Kidney capillary endothelial cell (primary cell): ENCODE measurements around the gene ZNF391.
"Not testable (repeated sequence)": the region's sequence is repeated elsewhere in the genome, so short reads cannot be mapped to it uniquely, and the experiment has no call there.

Source experiments
- DNase-seq: peaks from one replicate; pipeline ENCODE4 v3.0.0-alpha.2; 2018; ENCODE audit warnings: low spot score

The ZNF391 gene

DNA sequence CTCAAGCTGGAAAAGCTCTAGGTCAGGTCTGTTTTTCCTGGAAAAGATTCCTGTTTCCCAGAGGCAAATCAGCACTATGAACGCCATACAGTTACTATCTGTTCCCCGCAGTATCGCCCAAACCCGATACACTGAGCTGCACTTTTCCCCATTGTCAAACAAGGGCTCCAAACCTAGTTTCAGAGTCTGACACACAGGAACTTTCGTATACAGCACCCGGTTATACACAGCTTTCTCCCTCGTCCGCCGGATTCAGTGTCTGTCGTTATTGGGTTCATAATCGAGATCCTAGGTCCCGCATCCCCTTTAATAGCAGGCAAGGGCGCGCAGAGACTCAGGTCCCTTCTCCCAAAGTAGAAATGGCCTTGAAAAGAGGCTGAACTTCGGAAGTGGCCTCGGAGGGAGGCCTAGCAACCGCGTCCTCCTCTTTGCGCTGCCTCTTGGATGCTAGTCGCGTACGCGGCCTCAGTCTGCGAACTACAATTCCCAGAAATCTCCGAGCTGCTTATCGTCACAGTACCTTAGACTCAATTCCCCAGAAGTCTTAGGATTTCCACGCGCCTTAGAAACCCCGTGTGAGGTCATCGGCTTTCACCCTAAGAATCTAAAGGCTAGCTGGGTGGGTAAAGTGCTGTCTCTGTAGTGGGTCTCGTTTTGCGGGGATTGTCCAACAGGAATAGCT lies 34.2 kb downstream of the ZNF391 start:
- DNase-seq: no peak

DNA sequence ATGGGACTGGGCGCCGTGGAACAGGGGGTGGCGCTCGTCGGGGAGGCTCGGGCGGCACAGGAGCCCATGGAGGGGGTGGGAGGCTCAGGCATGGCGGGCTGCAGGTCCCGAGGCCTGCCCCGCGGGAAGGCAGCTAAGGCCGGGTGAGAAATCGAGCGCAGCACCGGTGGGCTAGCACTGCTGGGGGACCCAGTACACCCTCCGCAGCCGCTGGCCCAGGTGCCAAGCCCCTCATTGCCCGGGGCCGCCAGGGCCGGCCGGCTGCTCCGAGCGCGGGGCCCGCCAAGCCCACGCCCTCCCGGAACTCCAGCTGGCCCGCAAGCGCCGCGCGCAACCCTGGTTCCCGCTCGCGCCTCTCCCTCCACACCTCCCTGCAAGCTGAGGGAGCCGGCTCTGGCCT lies 36.3 kb downstream of the ZNF391 start:
- DNase-seq: not testable (repeated sequence)

DNA sequence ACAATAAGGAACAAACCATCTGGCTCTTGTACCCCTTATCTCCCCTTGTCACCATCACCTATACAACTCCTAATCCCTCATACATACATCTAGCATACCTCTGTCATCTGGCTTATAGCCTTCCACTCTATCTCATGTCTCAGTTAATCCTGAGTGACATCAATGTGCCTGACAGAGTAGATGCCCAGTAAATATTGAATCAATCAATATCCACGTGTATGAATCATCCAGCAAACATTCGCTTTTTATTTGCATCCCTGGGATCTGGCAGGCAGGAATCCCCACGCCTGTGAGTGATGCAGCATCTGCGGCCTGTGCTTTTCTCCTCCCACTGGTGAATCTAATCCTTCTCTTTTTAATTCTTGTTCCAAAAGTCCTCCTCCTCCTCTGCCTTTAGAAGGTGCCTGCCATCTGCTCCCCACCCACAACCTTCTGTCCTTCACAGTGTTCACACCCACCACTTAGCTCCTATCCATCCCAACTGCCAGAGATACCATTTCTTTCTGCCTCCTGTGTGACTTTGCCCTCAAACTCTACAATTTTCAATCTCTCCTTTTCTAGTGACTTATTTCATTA lies 37.6 kb downstream of the ZNF391 start:
- DNase-seq: no peak

DNA sequence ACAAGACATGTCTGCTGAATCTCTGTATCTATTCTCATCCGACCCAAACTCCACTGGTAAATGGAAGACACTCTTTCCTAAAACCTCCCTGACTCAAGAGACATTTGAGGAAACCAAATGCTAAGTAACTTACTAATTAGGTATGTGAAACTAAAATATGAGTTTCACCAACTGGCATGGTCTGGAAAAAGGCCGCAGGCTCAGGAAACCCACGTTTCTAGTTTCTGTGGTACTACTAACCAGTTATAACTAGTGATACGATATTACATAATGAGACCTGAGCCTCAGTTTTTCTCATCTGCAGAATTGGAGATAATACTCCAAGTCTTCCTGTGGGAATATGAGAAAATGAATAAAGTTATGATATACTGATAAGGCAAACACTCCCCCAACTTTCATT lies 39.9 kb downstream of the ZNF391 start:
- DNase-seq: no peak

DNA sequence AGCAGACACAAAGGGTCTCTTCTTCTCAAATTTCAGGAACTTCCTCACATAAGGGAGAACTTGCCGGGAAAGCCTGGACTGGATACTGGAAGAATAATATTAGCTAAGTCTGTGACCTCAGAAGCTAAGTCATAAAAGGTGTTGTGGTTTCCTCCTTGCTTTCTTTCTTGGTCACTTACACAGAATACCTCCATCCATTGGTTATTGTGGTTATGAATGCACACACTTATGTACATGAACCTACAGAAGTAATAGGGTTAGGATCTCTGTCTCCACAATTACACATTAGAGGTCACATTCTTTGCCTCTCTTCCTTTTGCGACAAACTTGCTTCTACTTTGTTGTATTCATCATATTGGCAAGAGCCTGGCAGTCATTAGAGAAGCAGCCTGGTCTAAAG lies 40.4 kb downstream of the ZNF391 start:
- DNase-seq: no peak

DNA sequence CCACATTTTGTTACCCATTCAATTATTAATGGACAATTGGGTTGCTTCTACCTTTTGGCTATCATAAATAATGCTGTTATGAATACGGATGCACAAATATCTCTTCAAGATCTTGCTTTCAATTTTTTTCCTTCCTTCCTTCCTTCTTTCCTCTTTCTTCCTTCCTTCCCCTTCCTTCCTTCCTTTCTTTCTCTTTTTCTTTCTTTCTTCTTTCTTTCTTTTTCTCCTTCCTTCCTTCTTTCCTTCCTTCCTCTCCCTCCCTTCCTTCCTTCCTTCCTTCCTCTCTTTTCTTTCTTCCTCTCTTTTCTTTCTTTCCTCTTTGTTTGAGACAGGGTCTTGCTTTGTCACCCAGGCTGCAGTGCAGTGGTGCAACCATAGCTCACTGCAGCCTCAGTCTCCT lies 45.2 kb downstream of the ZNF391 start:
- DNase-seq: no peak

DNA sequence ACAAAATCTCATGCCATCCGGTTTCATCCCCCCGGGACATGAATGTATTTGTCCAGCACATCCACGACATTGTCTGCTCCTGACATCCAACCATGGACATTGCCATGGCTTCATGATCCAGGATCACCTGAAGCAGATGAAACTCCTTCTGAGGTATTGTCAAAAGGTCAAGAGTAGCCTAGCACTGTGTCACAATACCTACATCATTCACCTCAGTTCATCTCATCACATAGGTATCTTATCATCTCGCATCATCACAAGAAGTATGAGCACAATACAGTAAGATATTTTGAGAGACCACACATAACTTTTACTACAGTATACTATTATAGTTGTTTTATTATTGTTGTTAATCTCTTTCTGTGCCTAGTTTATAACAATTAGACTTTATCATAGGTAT lies 50.8 kb downstream of the ZNF391 start:
- no peak for DNase-seq

DNA sequence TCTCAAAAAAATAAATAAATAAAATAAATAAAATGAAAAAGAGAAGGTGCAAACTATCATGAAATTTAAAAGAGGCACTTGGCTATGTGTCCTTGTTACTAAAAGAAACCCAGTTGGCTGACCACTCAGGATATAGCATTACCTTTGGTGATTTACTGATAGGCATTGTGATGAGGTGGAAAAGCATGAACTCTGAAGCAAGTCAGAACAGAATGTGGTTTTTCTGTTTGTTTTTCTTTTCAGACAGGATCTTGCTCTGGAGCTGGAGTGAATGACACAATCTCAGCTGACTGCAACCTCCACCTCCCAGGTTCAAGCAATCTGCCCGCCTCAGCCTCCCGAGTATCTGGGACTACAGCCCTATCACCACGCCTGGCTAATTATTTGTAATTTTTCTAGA lies 52.4 kb downstream of the ZNF391 start:
- DNase-seq: no peak

DNA sequence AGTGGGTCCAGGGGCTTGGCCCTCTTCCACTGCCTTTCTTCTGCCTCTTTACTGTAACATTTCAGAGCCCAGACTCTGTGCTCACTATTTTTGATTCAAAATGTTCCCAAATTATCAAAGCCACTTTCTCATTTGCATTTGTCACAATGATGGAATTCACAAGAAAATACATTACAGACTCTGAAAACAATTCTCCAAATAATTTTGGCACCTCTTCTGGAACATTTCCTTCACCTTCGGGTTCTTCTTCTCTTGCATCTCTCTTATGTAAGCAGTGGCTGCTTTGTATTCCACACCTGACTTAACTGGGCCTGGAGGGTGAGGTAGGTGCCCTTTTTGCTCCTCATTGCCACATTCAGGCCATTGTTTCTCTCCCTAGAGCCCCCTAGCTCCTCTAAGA lies 54.4 kb downstream of the ZNF391 start:
- no peak for DNase-seq

DNA sequence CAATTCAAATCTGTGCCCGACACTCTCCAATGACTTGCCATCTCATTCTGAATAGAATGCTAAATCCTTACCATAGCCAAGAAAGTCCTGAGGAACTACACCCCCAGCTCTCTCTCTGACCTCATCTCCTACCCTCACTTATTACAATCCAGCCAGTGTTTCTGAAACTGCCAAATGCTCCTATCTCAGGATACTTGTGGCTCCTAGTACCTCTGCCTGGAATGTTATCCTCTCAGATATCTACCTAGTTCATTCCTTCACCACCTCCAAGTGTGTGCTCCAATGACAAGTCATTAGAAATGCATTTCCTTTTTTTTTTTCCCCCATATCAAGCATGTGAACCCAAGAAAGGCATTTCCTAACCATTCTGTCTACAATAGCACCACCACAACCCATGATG lies 59.9 kb downstream of the ZNF391 start:
- no peak for DNase-seq

DNA sequence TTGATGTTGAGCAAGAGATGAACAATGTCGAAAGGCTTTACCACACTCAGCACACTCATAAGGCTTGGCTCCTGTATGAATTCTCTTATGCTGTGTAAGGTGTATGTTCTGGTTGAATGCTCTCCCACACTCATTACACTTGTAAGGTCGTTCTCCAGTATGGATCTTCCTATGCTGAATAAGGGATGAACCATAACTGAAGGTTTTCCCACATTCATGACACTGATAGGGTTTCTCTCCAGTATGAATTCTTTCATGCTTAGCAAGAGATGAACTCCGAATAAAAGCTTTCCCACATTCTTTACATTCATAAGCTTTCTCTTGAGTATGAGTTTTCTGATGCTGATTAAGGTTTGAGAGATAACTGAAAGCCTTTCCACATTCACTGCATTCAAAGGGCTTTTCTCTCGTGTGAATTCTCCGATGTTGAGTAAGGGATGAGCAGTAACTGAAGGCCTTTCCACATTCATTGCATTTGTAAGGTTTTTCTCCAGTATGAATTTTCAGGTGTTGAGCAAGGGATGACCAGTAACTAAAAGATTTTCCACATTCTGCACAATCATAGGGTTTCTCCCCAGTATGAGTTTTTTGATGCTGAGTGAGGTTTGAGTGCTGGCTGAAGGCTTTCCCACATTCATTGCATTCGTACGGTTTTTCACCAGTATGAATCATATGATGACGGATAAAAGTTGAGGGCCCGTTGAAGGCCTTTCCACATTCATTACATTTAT lies 63.3 kb downstream of the ZNF391 start:
- DNase-seq: no peak

DNA sequence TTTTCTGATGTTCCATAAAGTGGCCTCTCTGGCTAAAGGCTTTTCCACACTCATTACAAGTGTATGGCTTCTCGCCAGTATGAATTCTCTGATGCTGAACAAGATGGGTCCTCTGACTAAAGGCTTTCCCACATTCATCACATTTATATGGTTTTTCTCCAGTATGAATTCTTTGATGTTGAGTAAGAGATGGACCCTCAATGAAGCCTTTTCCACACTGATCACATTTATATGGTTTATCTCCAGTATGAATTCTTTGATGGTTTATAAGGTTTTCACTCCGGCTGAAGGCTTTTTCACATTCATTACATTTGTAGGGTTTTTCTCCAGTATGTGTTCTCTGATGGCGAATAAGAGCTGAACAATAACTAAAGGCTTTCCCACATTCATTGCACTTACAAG lies 63.9 kb downstream of the ZNF391 start:
- DNase-seq: no peak
